CD4-positive, alpha-beta T cell treated with Interleukin-2 at 100 ng/mL for 4 hours (primary cell): ENCODE measurements around the gene UNC50.

Experiments
- DNase-seq: peaks from one replicate; pipeline ENCODE4 v3.0.0-alpha.2; 2020; ENCODE audit warnings: low spot score

The UNC50 gene

GRCh38 chr2:98664323-98664722, 55.9 kb downstream of the UNC50 start:
- DNase-seq = peak; percentile 72

- DNase-seq = no peak
Measured at GRCh38 chr2:98665677-98666076, 57.3 kb downstream of the UNC50 start.
